ENCODE results near the gene RBM34.

RBM34 gene

GRCh38 chr1:235157150-235157549 is 3.9 kb downstream of the RBM34 start:
- peaks cover 37% of the 10 kb centered on the region for H3K36me3 ChIP-seq (ENCODE audit: control insufficient read depth, insufficient read depth, low read length)
- no peaks in the 10 kb centered on the region for H3K9me3 ChIP-seq (ENCODE audit: control insufficient read depth, low read length)
- DNase-seq, result no peak
- no peaks in the 10 kb centered on the region for H3K27me3 ChIP-seq (replicated peaks; ENCODE audit: control insufficient read depth, insufficient read depth, low read length, poor library complexity, severe bottlenecking)
- H3K27ac ChIP-seq (ENCODE audit: insufficient read depth, low read length, poor library complexity, severe bottlenecking), result no peak overlapping the region
- H3K4me3 ChIP-seq (ENCODE audit: insufficient read depth, low read depth, low read length, poor library complexity, severe bottlenecking), result no peak overlapping the region
- H3K4me1 ChIP-seq (ENCODE audit: control insufficient read depth, insufficient read depth, low read length, poor library complexity, severe bottlenecking), result peaks cover 15% of the 10 kb centered on the region

DNA sequence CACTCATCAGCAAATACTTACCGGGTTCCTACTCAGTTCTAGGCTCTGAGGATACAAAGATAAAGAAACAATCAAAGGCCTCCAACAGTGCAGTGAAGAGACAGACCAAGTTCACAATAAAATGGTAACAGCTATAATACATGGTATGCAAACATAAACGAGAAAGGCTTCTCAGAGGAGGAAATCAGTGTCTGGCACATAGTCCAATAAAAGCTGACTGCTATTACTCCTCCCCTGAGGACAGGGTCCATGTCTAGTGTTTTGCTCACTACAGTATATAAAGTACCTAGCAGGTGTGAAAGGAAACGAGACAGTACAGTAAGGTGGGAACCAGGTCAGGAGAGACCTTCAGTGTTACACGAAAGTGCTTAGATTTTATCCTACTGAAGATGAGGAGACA is 4.3 kb downstream of the RBM34 start:
- DNase-seq, result no peak
- Histone ChIP-seq H3K27ac (ENCODE audit: insufficient read depth, low read length, poor library complexity, severe bottlenecking) (no peak overlapping the region), H3K4me3 (ENCODE audit: insufficient read depth, low read depth, low read length, poor library complexity, severe bottlenecking) (no peak overlapping the region), H3K4me1 (ENCODE audit: control insufficient read depth, insufficient read depth, low read length, poor library complexity, severe bottlenecking) (peaks cover 15% of the 10 kb centered on the region), H3K9me3 (ENCODE audit: control insufficient read depth, low read length) (no peaks in the 10 kb centered on the region), H3K27me3 (replicated peaks; ENCODE audit: control insufficient read depth, insufficient read depth, low read length, poor library complexity, severe bottlenecking) (no peaks in the 10 kb centered on the region), H3K36me3 (ENCODE audit: control insufficient read depth, insufficient read depth, low read length) (peaks cover 37% of the 10 kb centered on the region)

DNA sequence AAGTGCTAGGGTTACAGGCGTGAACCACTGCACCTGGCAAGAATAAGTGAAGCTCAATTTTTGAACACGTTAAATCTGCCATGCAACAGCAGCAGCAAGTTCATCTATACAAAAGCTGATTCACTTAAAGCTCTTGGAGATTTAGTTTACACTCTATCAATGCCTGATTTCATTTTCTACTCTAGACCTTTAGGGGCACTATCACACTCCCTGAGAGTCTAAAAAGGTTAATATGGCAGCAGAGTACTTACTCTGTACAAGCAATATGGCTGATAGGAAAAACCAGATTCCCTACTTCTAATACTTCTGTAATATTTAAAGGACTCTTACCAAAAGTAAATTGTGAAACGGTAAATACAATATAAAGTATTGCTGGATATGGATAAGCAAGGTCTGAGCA is 4.8 kb downstream of the RBM34 start:
- peaks cover 40% of the 10 kb centered on the region for H3K36me3 ChIP-seq (ENCODE audit: control insufficient read depth, insufficient read depth, low read length)
- H3K4me3 ChIP-seq (ENCODE audit: insufficient read depth, low read depth, low read length, poor library complexity, severe bottlenecking), result no peak overlapping the region
- peaks cover 15% of the 10 kb centered on the region for H3K4me1 ChIP-seq (ENCODE audit: control insufficient read depth, insufficient read depth, low read length, poor library complexity, severe bottlenecking)
- no peak overlapping the region for H3K27ac ChIP-seq (ENCODE audit: insufficient read depth, low read length, poor library complexity, severe bottlenecking)
- H3K27me3 ChIP-seq (replicated peaks; ENCODE audit: control insufficient read depth, insufficient read depth, low read length, poor library complexity, severe bottlenecking), result no peaks in the 10 kb centered on the region
- no peaks in the 10 kb centered on the region for H3K9me3 ChIP-seq (ENCODE audit: control insufficient read depth, low read length)
- DNase-seq, result no peak

DNA sequence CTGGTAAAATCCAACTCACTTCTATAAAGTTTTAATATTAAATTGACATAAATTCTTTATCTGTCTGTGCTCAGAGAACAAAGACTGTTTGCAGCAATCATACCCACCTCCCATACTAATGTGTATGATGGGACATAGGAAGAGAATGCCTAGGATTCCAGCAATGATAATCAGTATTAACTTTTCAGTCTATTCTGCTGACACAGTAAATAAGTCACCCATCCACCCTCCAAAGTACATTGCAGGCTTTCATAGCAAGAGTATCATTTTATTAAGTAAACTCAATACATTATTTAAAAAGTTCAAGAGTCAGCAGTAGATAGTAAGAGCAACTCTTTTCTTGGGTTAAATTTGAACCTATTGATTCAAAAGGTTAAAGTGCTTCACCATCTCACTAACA is 8.8 kb downstream of the RBM34 start:
- no peak overlapping the region for H3K27ac ChIP-seq (ENCODE audit: insufficient read depth, low read length, poor library complexity, severe bottlenecking)
- H3K4me1 ChIP-seq (ENCODE audit: control insufficient read depth, insufficient read depth, low read length, poor library complexity, severe bottlenecking), result peaks cover 4% of the 10 kb centered on the region
- no peak for DNase-seq
- no peaks in the 10 kb centered on the region for H3K27me3 ChIP-seq (replicated peaks; ENCODE audit: control insufficient read depth, insufficient read depth, low read length, poor library complexity, severe bottlenecking)
- H3K9me3 ChIP-seq (ENCODE audit: control insufficient read depth, low read length), result no peaks in the 10 kb centered on the region
- H3K4me3 ChIP-seq (ENCODE audit: insufficient read depth, low read depth, low read length, poor library complexity, severe bottlenecking), result no peak overlapping the region
- H3K36me3 ChIP-seq (ENCODE audit: control insufficient read depth, insufficient read depth, low read length), result peaks cover 50% of the 10 kb centered on the region

DNA sequence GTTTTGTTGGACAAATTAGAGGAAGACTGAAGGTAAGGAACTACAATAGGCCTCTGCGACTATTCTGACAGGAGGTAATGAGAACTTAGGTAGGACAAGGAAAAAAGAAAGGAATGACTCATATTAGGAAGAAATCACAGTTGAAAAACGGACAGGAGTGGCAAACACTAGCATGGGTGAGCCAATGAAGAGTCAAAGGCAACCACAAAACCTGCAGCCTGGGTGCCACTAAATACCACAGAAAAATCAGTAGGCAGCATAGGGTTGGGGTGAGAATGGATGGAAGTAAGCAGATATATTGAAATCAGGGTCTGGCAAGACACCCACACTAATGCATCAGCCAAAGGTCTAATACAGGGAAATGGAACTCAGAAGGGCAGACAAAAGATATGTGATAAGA is 10.0 kb downstream of the RBM34 start:
- H3K27ac ChIP-seq (ENCODE audit: insufficient read depth, low read length, poor library complexity, severe bottlenecking), result no peak overlapping the region
- no peak overlapping the region for H3K4me3 ChIP-seq (ENCODE audit: insufficient read depth, low read depth, low read length, poor library complexity, severe bottlenecking)
- no peak for DNase-seq
- H3K36me3 ChIP-seq (ENCODE audit: control insufficient read depth, insufficient read depth, low read length), result peaks cover 45% of the 10 kb centered on the region
- H3K9me3 ChIP-seq (ENCODE audit: control insufficient read depth, low read length), result no peaks in the 10 kb centered on the region
- H3K27me3 ChIP-seq (replicated peaks; ENCODE audit: control insufficient read depth, insufficient read depth, low read length, poor library complexity, severe bottlenecking), result no peaks in the 10 kb centered on the region
- H3K4me1 ChIP-seq (ENCODE audit: control insufficient read depth, insufficient read depth, low read length, poor library complexity, severe bottlenecking), result peaks cover 4% of the 10 kb centered on the region

DNA sequence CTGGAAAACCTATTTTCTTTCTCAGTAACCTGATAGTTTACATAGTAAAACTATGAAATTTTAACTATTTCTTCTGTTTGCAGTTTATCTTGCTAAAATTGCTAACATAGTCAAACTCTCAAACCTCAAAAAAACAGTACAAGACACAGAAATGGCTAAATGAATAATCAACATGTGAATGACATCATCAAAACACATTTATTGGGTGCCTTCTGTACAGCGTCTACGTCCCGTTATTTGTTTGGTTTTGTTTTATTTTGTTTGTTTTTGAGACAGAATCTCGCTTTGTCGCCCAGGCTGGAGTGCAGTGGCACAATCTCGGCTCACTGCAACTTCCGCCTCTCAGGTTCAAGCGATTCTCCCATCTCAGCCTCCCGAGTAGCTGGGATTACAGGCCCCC is 11.2 kb downstream of the RBM34 start:
- Histone ChIP-seq H3K27me3 (replicated peaks; ENCODE audit: control insufficient read depth, insufficient read depth, low read length, poor library complexity, severe bottlenecking) (no peaks in the 10 kb centered on the region), H3K4me3 (ENCODE audit: insufficient read depth, low read depth, low read length, poor library complexity, severe bottlenecking) (no peak overlapping the region), H3K4me1 (ENCODE audit: control insufficient read depth, insufficient read depth, low read length, poor library complexity, severe bottlenecking) (peaks cover 4% of the 10 kb centered on the region), H3K27ac (ENCODE audit: insufficient read depth, low read length, poor library complexity, severe bottlenecking) (no peak overlapping the region), H3K36me3 (ENCODE audit: control insufficient read depth, insufficient read depth, low read length) (peaks cover 55% of the 10 kb centered on the region), H3K9me3 (ENCODE audit: control insufficient read depth, low read length) (no peaks in the 10 kb centered on the region)
- no peak for DNase-seq

GRCh38 chr1:235147269-235147668 is 13.8 kb downstream of the RBM34 start:
- Histone ChIP-seq H3K4me3 (ENCODE audit: insufficient read depth, low read depth, low read length, poor library complexity, severe bottlenecking) (no peak overlapping the region), H3K4me1 (ENCODE audit: control insufficient read depth, insufficient read depth, low read length, poor library complexity, severe bottlenecking) (peaks cover 4% of the 10 kb centered on the region), H3K9me3 (ENCODE audit: control insufficient read depth, low read length) (no peaks in the 10 kb centered on the region), H3K36me3 (ENCODE audit: control insufficient read depth, insufficient read depth, low read length) (peaks cover 63% of the 10 kb centered on the region), H3K27me3 (replicated peaks; ENCODE audit: control insufficient read depth, insufficient read depth, low read length, poor library complexity, severe bottlenecking) (no peaks in the 10 kb centered on the region), H3K27ac (ENCODE audit: insufficient read depth, low read length, poor library complexity, severe bottlenecking) (no peak overlapping the region)
- no peak for DNase-seq

DNA sequence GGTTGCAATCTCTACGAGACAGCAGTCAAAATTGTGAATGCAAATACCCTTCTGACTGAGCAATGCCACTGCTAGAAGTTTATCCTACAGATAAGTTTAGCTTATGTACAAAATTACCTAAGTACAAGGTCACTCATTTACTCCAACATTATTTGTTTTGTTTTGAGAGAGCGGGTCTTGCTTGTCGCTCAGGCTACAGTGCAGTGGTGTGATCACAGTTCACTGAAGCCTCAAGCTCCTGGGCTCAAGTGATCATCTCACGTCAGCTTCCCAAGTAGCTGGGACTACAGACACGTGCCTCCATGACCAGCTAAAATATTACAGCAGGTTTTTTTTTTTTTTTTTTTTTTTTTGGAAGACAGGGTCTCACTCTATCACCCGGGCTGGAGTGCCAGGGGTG is 15.4 kb downstream of the RBM34 start:
- Histone ChIP-seq H3K36me3 (ENCODE audit: control insufficient read depth, insufficient read depth, low read length) (peaks cover 62% of the 10 kb centered on the region), H3K4me3 (ENCODE audit: insufficient read depth, low read depth, low read length, poor library complexity, severe bottlenecking) (no peak overlapping the region), H3K9me3 (ENCODE audit: control insufficient read depth, low read length) (no peaks in the 10 kb centered on the region), H3K4me1 (ENCODE audit: control insufficient read depth, insufficient read depth, low read length, poor library complexity, severe bottlenecking) (peaks cover 4% of the 10 kb centered on the region), H3K27ac (ENCODE audit: insufficient read depth, low read length, poor library complexity, severe bottlenecking) (no peak overlapping the region), H3K27me3 (replicated peaks; ENCODE audit: control insufficient read depth, insufficient read depth, low read length, poor library complexity, severe bottlenecking) (no peaks in the 10 kb centered on the region)
- no peak for DNase-seq

GRCh38 chr1:235142991-235143390 is 18.1 kb downstream of the RBM34 start:
- peaks cover 62% of the 10 kb centered on the region for H3K36me3 ChIP-seq (ENCODE audit: control insufficient read depth, insufficient read depth, low read length)

GRCh38 chr1:235139315-235139714 is 21.7 kb downstream of the RBM34 start:
- Histone ChIP-seq H3K36me3 (ENCODE audit: control insufficient read depth, insufficient read depth, low read length) (peaks cover 67% of the 10 kb centered on the region), H3K9me3 (ENCODE audit: control insufficient read depth, low read length) (no peaks in the 10 kb centered on the region), H3K4me1 (ENCODE audit: control insufficient read depth, insufficient read depth, low read length, poor library complexity, severe bottlenecking) (no peaks in the 10 kb centered on the region), H3K27me3 (replicated peaks; ENCODE audit: control insufficient read depth, insufficient read depth, low read length, poor library complexity, severe bottlenecking) (no peaks in the 10 kb centered on the region), H3K27ac (ENCODE audit: insufficient read depth, low read length, poor library complexity, severe bottlenecking) (no peak overlapping the region), H3K4me3 (ENCODE audit: insufficient read depth, low read depth, low read length, poor library complexity, severe bottlenecking) (no peak overlapping the region)
- DNase-seq, result no peak

More at GRCh38 chr1:235142991-235143390, 18.1 kb downstream of the RBM34 start:
- Histone ChIP-seq H3K4me1 (ENCODE audit: control insufficient read depth, insufficient read depth, low read length, poor library complexity, severe bottlenecking) (no peaks in the 10 kb centered on the region), H3K4me3 (ENCODE audit: insufficient read depth, low read depth, low read length, poor library complexity, severe bottlenecking) (no peak overlapping the region), H3K27me3 (replicated peaks; ENCODE audit: control insufficient read depth, insufficient read depth, low read length, poor library complexity, severe bottlenecking) (no peaks in the 10 kb centered on the region), H3K27ac (ENCODE audit: insufficient read depth, low read length, poor library complexity, severe bottlenecking) (no peak overlapping the region), H3K9me3 (ENCODE audit: control insufficient read depth, low read length) (no peaks in the 10 kb centered on the region)
- DNase-seq, result no peak

DNA sequence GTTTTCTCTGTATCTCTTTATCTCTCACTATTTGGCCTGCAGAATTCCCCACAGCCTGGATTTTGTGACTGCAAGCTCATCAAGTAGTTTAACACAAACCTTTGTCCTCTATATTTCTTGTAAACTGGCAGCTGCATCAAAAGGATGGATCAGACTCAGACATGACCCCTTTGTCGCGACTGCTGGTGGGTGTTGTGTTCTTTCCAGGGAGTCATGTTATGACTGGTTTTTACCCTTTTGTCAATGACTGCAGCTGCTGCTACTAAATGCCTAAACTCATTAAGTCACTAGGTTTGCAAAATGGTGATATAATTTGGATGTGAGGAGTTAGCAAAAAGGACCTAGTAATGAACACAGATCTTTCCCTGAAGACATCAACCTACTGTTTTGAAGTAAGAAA is 22.2 kb downstream of the RBM34 start:
- no peak overlapping the region for H3K27ac ChIP-seq (ENCODE audit: insufficient read depth, low read length, poor library complexity, severe bottlenecking)
- no peaks in the 10 kb centered on the region for H3K27me3 ChIP-seq (replicated peaks; ENCODE audit: control insufficient read depth, insufficient read depth, low read length, poor library complexity, severe bottlenecking)
- peaks cover 63% of the 10 kb centered on the region for H3K36me3 ChIP-seq (ENCODE audit: control insufficient read depth, insufficient read depth, low read length)
- H3K9me3 ChIP-seq (ENCODE audit: control insufficient read depth, low read length), result no peaks in the 10 kb centered on the region
- DNase-seq, result no peak
- no peak overlapping the region for H3K4me3 ChIP-seq (ENCODE audit: insufficient read depth, low read depth, low read length, poor library complexity, severe bottlenecking)
- no peaks in the 10 kb centered on the region for H3K4me1 ChIP-seq (ENCODE audit: control insufficient read depth, insufficient read depth, low read length, poor library complexity, severe bottlenecking)

All from effector memory CD4-positive, alpha-beta T cell (primary cell).